Measurements from ENCODE around the gene RBMX.

Gene RBMX

GRCh38 chrX:136835761-136836160 lies 44.8 kb downstream of the RBMX start:
- TF ChIP-seq, protein P1, sequence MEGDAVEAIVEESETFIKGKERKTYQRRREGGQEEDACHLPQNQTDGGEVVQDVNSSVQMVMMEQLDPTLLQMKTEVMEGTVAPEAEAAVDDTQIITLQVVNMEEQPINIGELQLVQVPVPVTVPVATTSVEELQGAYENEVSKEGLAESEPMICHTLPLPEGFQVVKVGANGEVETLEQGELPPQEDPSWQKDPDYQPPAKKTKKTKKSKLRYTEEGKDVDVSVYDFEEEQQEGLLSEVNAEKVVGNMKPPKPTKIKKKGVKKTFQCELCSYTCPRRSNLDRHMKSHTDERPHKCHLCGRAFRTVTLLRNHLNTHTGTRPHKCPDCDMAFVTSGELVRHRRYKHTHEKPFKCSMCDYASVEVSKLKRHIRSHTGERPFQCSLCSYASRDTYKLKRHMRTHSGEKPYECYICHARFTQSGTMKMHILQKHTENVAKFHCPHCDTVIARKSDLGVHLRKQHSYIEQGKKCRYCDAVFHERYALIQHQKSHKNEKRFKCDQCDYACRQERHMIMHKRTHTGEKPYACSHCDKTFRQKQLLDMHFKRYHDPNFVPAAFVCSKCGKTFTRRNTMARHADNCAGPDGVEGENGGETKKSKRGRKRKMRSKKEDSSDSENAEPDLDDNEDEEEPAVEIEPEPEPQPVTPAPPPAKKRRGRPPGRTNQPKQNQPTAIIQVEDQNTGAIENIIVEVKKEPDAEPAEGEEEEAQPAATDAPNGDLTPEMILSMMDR (conservative IDR thresholded peaks at IDR 0.05; ENCODE audit: control insufficient read depth, insufficient read depth, low read depth, low read length): no peak
- no peak for DNase-seq (ENCODE audit: low read depth)
- no peak overlapping the region for H3K4me3 ChIP-seq (ENCODE audit: control insufficient read depth, low read depth, low read length)

DNA sequence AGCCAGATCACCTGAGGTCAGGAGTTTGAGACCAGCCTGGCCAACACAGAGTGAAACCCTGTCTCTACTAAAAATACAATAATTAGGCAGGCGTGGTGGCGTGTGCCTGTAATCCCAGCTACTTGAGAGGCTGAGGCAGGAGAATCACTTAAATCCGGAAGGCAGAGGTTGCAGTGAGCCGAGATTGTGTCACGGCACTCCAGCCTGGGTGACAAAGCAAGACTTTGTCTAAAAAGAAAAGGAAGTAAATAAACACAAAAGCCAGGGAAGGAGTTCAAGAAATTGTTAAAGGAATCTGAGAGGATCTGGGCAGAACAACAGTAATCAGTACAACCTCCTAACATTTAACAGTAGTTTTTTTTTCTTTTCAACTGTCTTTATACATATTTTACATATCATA lies 51.1 kb downstream of the RBMX start:
- DNase-seq (ENCODE audit: low read depth): no peak
- no peak overlapping the region for H3K4me3 ChIP-seq (ENCODE audit: control insufficient read depth, low read depth, low read length)
- TF ChIP-seq, protein P1 (conservative IDR thresholded peaks at IDR 0.05; ENCODE audit: control insufficient read depth, insufficient read depth, low read depth, low read length): no peak

- H3K4me3 ChIP-seq (ENCODE audit: control insufficient read depth, low read depth, low read length): no peak overlapping the region
- TF ChIP-seq, protein P1 (conservative IDR thresholded peaks at IDR 0.05; ENCODE audit: control insufficient read depth, insufficient read depth, low read depth, low read length): no peak
- no peak for DNase-seq (ENCODE audit: low read depth)
These were observed 51.7 kb downstream of the RBMX start for GRCh38 chrX:136828830-136829229.

- TF ChIP-seq, protein P1 (conservative IDR thresholded peaks at IDR 0.05; ENCODE audit: control insufficient read depth, insufficient read depth, low read depth, low read length): no peak
- DNase-seq (ENCODE audit: low read depth): peak; percentile 14
These were observed 53.5 kb downstream of the RBMX start for GRCh38 chrX:136827026-136827425.

GRCh38 chrX:136825771-136826170 lies 54.8 kb downstream of the RBMX start:
- no peak overlapping the region for H3K4me3 ChIP-seq (ENCODE audit: control insufficient read depth, low read depth, low read length)
- no peak for DNase-seq (ENCODE audit: low read depth)
- TF ChIP-seq, protein P1 (conservative IDR thresholded peaks at IDR 0.05; ENCODE audit: control insufficient read depth, insufficient read depth, low read depth, low read length): no peak

More at GRCh38 chrX:136827026-136827425, 53.5 kb downstream of the RBMX start:
- H3K4me3 ChIP-seq (ENCODE audit: control insufficient read depth, low read depth, low read length): no peak overlapping the region
